OCI-M2 (cell line): ENCODE measurements around the gene EMC10.
"Not testable (repeated sequence)": the region's sequence is repeated elsewhere in the genome, so short reads cannot be mapped to it uniquely, and the experiment has no call there.

Experiments used
- DNase-seq: peaks from one replicate; lab custom pipeline; 2025; ENCODE audit not compliant: unreplicated experiment; lab: John Stamatoyannopoulos, UW

EMC10 gene

GRCh38 chr19:50476224-50476906 lies at the start of gene EMC10, which contains the start of gene GARIN5A:
EMC10 (plus strand) TSS chr19:50476507; CDS start chr19:50476545, 38 bp downstream.
GARIN5A (minus strand) TSS chr19:50476848; CDS start chr19:50476388, 460 bp downstream.
- DNase-seq = no peak

GRCh38 chr19:50427318-50427925 lies 48.9 kb upstream of the EMC10 start:
- no peak for DNase-seq

DNA sequence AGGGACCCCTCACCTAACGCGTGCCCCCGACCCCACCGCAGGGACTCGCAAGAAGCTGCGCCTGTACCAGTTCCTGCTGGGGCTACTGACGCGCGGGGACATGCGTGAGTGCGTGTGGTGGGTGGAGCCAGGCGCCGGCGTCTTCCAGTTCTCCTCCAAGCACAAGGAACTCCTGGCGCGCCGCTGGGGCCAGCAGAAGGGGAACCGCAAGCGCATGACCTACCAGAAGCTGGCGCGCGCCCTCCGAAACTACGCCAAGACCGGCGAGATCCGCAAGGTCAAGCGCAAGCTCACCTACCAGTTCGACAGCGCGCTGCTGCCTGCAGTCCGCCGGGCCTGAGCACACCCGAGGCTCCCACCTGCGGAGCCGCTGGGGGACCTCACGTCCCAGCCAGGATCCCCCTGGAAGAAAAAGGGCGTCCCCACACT lies 48.3 kb upstream of the EMC10 start:
- no peak for DNase-seq

DNA sequence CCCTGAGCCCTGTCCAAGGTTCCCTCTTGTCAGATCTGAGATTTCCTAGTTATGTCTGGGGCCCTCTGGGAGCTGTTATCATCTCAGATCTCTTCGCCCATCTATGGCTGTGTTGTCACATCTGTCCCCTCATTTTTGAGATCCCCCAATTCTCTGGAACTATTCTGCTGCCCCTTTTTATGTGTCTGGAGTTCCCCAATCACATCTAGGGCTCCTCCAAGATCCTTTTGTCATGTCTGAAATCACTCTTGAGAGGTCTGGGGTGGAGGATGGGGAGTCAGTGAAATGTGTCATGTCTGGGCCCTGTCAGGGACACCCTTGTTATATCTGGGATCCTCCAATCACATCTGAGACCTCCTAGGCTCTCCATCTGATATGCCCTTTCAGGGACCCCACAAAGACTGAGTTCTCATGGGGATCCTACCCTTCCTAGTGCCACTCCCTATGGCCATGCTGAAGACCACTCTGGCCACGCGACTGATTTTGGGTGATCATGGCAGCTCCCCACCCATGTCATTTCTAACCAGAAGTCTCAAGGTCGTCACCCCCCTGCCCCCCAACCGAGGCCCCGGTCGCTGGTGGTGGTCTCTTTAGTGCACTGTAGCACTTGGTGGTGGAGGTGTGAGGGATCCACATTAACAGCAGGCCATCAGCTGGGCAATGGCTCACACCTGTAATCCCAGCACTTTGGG lies 47.4 kb upstream of the EMC10 start:
- no peak for DNase-seq

- no peak for DNase-seq
Observed at GRCh38 chr19:50430888-50431342, 45.4 kb upstream of the EMC10 start.

- DNase-seq = peak; percentile 96
Observed at GRCh38 chr19:50431343-50432220, 44.7 kb upstream of the EMC10 start.

DNA sequence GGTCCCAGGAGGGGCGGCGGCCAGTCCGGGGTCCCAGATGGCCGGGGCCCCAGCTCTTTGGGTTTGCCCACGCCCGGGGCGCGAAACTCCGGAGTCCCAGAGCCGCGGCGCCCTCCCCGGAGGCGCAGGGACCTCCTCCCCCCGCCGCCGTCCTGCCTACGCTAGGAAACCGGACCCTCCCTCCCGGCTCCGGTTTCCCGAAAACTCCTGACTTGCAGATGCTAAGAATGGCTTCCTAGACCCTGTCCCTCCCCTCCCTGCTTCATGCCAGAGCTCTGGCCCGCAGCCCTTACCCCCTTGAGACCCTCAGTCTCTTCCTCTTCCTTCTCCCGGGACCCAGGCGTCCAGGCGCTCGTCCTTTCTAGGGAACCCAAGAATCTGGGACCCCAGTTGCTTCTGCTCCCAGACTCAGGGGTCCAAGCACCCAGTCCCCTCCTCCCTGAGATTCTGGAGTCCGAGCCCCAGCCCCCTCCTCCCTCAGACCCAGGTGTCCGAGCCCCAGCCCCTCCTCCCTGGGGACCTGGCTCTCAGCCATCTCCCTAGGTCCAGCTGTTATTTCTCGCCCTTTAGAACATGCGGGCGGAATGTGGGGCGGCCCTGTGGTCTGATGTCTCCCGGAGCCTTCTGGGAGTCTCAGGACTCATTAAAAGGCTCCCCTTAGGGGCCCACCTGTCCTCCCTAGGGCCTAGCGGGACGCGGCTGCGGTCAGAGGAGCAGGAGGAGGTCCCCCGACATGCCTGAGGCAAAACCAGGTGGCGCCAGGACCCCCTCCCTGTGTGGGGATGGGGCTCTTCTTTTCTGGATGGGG lies 43.9 kb upstream of the EMC10 start, which contains the start of gene MYBPC2:
Gene MYBPC2, plus strand, starts transcription at position 672 of the 808 bp plus-strand sequence. Its CDS starts 62 bp downstream, at position 734.
- DNase-seq = no peak

DNA sequence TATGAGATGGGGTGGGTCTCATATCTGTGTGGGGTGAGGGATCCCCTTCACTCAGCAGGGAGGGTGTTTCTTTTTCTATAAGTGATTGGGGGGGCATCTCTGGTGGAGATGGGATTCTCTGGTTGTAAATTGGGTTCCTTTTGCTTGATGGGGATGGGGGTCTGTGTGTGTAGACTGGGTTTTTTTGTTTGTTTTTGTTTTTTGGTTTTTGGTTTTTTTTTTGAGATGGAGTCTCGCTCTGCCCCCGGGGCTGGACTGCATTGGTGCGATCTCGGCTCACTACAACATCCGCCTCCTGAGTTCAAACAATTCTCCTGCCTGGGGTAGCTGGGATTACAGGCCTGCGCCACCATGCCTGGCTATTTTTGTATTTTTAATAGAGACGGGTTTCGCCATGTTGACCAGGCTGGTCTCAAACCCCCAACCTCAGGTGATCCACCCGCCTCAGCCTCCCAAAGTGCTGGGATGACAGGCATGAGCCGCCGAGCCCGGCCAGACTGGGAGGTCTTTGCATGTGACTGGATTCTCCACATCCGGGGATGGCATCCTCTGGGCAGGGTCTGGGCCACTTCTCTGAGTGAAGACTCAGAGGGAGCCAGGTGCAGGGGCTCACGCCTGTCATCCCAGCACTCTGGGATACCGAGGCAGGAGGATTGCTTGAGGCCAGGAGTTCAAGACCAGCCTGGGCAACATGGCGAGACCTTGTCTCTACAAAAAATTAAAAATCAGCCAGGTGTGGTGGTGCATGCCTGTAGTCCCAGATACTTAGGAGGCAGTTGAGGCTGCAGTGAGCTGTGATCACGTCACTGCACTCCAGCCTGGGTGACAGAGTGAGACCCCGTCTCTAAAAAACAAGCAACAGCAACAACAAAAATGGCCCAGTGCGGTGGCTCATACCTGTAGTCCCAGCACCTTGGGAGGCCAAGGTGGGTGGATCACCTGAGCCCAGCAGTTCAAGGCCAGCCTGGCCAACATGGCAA lies 42.8 kb upstream of the EMC10 start:
- no peak for DNase-seq

DNA sequence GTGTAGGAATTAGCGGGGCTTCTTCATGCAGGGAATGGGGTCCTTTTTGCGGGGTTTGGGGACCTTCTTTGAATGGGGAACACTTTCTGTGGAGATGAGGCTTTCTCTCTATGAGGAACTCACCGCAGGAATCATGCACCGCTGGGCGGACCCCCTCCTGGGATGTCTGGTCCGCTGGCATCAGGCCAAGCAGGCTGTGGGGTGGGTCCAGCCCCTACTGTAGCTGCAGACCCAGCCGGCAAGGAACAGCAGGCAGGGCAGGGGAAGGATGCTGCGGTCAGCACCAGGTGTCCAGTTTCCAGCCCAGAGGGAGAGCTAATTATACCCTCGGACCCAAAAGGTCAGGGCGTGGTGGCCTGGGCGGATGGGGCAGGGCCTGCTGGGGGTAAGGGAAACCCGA lies 41.8 kb upstream of the EMC10 start:
- DNase-seq = no peak

- DNase-seq = no peak
Observed at GRCh38 chr19:50435221-50435620, 41.1 kb upstream of the EMC10 start.

GRCh38 chr19:50435627-50436026 lies 40.7 kb upstream of the EMC10 start:
- DNase-seq = no peak

- DNase-seq = no peak
Observed at GRCh38 chr19:50437862-50438449, 38.4 kb upstream of the EMC10 start.

- not testable (repeated sequence) for DNase-seq
Observed at GRCh38 chr19:50439130-50439529, 37.2 kb upstream of the EMC10 start.

DNA sequence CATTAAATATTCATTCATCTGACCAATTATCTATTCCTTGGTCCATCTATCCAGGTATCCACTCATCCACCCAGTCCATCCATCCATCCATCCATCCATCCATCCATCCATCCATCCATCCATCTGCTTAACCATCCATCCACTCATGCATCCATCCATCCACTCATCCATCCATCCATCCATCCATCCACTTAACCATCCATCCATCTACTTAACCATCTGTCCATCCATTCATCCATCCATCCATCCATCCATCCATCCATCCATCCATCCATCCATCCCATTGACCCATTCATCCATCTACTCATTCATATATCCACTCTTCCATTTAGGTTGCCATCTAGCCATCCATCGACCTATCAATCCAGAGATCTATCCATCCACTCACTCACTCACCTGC lies 32.2 kb upstream of the EMC10 start:
- no peak for DNase-seq

DNA sequence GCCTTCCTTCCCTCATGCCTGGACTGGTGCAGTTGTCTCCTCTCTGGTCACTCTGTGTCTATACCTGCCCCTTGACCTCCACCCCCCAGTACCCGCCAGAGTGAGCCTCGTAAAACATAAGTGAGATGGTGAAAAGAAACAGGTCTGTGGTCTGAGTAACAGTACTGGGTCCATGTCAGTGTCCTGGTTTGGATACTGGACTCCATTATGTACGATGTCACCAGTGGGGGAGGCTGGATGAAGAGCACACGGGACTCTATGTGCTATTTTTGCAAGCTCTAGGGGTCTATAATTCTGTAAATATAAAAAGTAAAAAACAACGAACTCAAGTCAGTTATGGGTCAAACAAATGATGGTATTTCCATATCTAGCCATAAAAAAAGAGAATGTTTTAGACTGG lies 29.3 kb upstream of the EMC10 start:
- DNase-seq = no peak

DNA sequence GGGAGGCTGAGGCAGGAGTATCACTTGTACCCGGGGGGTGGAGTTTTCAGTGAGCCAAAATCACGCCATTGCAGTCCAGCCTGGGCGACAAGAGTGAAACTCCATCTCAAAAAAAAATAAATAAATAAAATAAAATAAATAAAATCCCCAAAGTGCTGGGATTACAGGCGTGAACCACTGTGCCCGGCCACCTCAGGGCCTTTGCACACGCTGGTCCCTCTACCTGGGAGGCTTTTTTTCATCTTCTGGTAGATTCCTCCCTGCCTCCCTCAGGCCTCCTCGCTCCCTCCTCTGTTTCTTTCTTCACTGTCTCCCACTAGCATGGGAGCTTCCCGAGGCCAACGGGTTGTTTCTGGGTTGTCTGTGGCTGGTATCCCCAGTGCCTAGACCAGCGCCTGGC lies 28.6 kb upstream of the EMC10 start:
- no peak for DNase-seq

DNA sequence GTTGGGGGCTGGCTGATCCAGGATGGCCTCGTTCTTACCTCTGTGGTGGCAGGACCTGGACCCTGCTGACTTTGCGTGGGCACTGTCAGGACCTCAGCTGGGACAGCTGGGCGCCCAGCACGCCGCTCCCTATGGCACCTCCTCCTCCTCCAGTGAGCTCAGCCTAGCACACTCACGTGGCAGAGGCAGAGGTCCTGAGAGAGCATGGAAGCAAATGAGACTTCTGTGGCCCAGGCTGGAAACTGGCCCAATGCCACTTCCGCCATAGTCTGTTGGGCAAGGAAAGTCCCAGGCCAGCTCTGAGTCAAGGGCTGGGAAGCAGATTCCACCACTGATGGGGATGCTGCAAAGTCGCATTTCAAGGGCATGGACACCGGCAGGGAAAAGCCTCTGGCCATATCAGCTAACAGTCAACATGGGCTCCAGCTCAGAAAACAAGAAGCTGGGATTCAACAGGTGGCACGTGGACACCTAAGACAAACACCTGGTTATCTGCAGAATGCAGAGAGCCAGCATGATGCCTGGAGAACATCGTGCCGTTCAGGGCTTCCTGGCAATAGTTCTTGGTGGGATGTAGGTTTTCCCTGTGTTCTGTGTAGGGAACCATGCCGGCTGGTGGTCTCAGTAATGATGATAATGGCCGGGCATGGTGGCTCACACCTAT lies 26.9 kb upstream of the EMC10 start:
- no peak for DNase-seq
